Lung (tissue), 12 donors: Measurements from ENCODE around the gene NAV2. TPM values are rescaled to one million over a fixed set of nuclear protein-coding genes. Genes with fewer than 3 reads are reported as not detected.

Source experiments
- ATAC-seq: fragments of 200-7000 bp; cut with Tn5 transposase; one replicate; pipeline ENCODE4 v1.9.1; 2020; ENCODE audit warnings: moderate number of reproducible peaks; ENCODE audit not compliant: insufficient read depth, low FRiP score
- DNase-seq, 3 donors: peaks; one replicate each; pipeline ENCODE4 v3.0.0-alpha.2; 2013 to 2017
- H3K27ac ChIP-seq, 2 donors: one replicate each; pipeline ENCODE4 v1.5.1; 2013; ENCODE audit warnings: mild to moderate bottlenecking in 2 of 2, moderate library complexity in 2 of 2, control low read depth in 1 of 2, inconsistent platforms in 1 of 2, low read depth in 1 of 2, low read length in 1 of 2
- H3K27me3 ChIP-seq, 3 donors: one replicate each; pipeline ENCODE4 v1.5.1; 2013; ENCODE audit warnings: low read length in 2 of 3; ENCODE audit not compliant: control insufficient read depth in 3 of 3, insufficient read depth in 3 of 3
- H3K36me3 ChIP-seq, 4 donors: one replicate each; pipeline ENCODE4 v1.5.1; 2013; ENCODE audit warnings: low read length in 4 of 4, mild to moderate bottlenecking in 1 of 4, moderate library complexity in 1 of 4; ENCODE audit not compliant: control insufficient read depth in 4 of 4, insufficient read depth in 4 of 4
- H3K4me1 ChIP-seq, 5 donors: one replicate each; pipeline ENCODE4 v1.5.1; 2013; ENCODE audit warnings: low read length in 5 of 5, mild to moderate bottlenecking in 2 of 5, moderate library complexity in 1 of 5; ENCODE audit not compliant: control insufficient read depth in 5 of 5, insufficient read depth in 5 of 5
- H3K4me3 ChIP-seq: one replicate; pipeline ENCODE4 v1.5.1; 2013; ENCODE audit warnings: mild to moderate bottlenecking, control low read depth, moderate library complexity
- H3K9ac ChIP-seq, 2 donors: one replicate each; pipeline ENCODE4 v1.5.1; 2013; ENCODE audit warnings: low read length in 2 of 2, control low read depth in 1 of 2; ENCODE audit not compliant: insufficient read depth in 1 of 2
- H3K9me3 ChIP-seq, 4 donors: one replicate each; pipeline ENCODE4 v1.5.1; 2013; ENCODE audit warnings: low read length in 3 of 4, mild to moderate bottlenecking in 1 of 4, moderate library complexity in 1 of 4; ENCODE audit not compliant: control insufficient read depth in 4 of 4, insufficient read depth in 3 of 4
- WGBS, 2 donors: extraction: QIAGEN DNeasy Blood & Tissue Kit; methylation state at CpG; one replicate each; pipeline ENCODE4 v1.1.7; 2013; 5-methylcytosine and 5-hydroxymethylcytosine counted together
- polyA plus RNA-seq, 2 donors: library from polyadenylated mRNA; stranded (reverse); fragments of 200-250 nt; gene quantifications; one replicate each; pipeline ENCODE4 v1.2.1, GENCODE V29; 2013
- total RNA-seq, 2 donors: library from RNA; depleted of rRNA in 1 of 2; stranded (reverse); fragments of >200 nt in 1 of 2; gene quantifications; one replicate each; pipeline ENCODE4 v1.2.1, GENCODE V29; 2014 to 2021
- TF ChIP-seq, protein P1 (sequence below): IDR thresholded peaks from 2 replicates; pipeline ENCODE4 v1.5.1; 2012; ENCODE audit warnings: mild to moderate bottlenecking; ENCODE audit errors: control extremely low read depth, extremely low read depth
- donor health status: control.
- donor health status: control.
- donor health status: Bipolar disorder and iron deficiency.
- donor health status: healthy.
- donor health status: DM: yes; HTN: yes; CAD: no.

The NAV2 gene
- total and polyA plus RNA-seq, 4 donors = 6.8 to 47.9 (median 20.2) TPM

DNA sequence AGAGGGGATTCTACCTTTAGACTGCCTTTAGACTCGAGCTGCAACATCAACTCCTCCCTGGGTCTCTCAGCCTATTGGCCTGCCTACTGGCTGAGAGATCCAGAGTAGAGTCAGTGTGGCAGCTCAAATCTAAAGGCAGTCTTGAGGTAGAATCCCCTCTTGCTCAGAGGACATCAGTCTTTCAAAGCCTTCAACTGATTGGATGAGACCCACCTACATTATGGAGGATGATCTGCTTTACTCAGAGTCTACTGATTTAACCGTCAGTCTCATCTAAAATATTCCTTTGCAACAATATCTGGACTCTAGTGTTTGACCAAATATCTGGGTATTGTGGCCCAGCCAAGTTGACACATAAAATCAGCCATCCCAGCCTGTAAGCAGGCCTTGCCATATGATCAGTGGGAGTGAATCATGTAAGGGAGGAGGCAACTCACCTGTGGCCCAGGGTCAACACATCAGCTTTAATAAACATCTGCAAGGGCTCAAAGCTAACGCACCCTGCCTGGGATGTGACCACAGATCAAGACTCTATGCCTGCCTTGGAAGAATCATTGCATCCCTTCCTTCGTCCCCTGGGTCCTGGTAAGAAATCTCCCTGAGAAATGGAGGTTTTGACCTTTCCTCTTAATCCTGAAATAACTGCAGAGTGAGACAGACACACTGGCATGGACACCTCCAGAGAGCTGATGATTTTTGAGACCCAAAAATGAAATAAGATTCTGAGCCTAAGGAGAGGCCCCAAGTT lies 249.6 kb downstream of the NAV2 start:
- Histone ChIP-seq H3K27ac (no peak overlapping the region), H3K4me3 (no peak overlapping the region), H3K36me3 (peaks cover 0 to 4% (median under 1%) of the 10 kb centered on the region in 4 donors), H3K4me1 (peaks cover 0 to 8% (median 2%) of the 10 kb centered on the region in 5 donors), H3K9ac (no peak overlapping the region), H3K9me3 (peaks cover 0 to 1% (median 0%) of the 10 kb centered on the region in 4 donors), H3K27me3 (no peaks in the 10 kb centered on the region)
- TF ChIP-seq, protein P1, sequence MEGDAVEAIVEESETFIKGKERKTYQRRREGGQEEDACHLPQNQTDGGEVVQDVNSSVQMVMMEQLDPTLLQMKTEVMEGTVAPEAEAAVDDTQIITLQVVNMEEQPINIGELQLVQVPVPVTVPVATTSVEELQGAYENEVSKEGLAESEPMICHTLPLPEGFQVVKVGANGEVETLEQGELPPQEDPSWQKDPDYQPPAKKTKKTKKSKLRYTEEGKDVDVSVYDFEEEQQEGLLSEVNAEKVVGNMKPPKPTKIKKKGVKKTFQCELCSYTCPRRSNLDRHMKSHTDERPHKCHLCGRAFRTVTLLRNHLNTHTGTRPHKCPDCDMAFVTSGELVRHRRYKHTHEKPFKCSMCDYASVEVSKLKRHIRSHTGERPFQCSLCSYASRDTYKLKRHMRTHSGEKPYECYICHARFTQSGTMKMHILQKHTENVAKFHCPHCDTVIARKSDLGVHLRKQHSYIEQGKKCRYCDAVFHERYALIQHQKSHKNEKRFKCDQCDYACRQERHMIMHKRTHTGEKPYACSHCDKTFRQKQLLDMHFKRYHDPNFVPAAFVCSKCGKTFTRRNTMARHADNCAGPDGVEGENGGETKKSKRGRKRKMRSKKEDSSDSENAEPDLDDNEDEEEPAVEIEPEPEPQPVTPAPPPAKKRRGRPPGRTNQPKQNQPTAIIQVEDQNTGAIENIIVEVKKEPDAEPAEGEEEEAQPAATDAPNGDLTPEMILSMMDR = no peak
- DNase-seq (no peak), ATAC-seq (no peak)
- 90 to 91% methylated on average over 4 of the region's 4 CpGs for WGBS, 2 donors

DNA sequence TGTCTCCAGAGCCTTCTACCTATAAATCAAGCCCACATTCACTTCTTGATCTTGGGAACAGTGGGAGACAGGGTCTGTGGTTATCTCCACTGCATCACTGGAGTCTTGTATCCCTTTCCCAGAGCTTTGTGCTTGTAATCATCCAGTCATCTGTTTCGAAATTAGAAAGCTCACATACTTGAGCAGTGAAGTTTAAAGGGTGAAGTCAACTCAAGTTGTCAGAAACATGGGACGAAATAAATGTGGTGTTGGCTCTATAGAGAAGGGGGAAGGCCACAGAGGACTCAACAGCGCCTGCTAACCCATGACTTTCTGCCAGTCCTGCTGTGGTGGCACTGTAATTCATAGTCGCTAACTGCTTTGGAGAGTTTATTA lies 250.2 kb downstream of the NAV2 start:
- no peaks in the 10 kb centered on the region for H3K27me3 ChIP-seq
- no peak overlapping the region for H3K4me3 ChIP-seq
- H3K9ac ChIP-seq = no peak overlapping the region
- H3K4me1 ChIP-seq = peaks cover 0 to 8% (median 1%) of the 10 kb centered on the region in 5 donors
- H3K9me3 ChIP-seq = peaks cover 0 to 1% (median 0%) of the 10 kb centered on the region in 4 donors
- TF ChIP-seq, protein P1 = no peak
- DNase-seq = peak in 2 of 3 donors; percentile 34 to 61
- no peak for ATAC-seq
- H3K36me3 ChIP-seq = peaks cover 0 to 4% (median under 1%) of the 10 kb centered on the region in 4 donors
- WGBS, 2 donors = 78 to 88% methylated on average over 4 of the region's 4 CpGs
- no peak overlapping the region for H3K27ac ChIP-seq

DNA sequence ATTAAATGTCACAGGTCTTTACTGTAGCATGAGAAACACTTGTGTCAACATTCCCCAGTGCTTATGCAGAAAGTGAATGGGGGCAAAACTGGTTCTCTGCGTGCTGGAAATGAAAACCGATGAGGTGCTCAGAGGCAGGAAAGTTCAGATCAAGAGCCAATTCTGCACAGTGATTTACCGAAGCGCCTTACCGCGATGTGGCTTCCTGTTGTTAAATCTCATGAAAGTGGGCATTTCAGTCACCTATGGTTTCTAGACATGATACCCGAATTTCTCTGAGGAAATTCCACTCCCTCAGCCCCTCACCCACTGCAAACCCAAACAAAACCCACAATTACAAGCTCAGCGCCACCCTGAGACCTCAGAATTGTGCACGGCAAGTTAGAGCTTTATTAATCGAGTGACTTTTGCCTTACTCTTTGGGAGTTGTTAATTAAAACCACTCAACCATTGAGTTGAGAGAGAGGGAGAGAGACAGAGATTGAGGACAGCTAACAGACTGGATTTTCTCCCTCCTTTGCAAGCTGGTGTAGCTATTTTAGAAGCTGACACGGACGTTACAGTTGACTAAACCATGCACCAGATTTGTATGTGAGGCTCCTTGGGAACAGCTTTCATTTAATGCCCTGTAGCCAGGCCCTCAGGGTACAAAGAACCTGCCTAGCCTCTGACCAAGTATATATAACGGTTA lies 251.2 kb downstream of the NAV2 start:
- DNase-seq = peak in 1 of 3 donors; percentile 52
- Histone ChIP-seq H3K4me1 (peaks cover 0 to 8% (median 0%) of the 10 kb centered on the region in 5 donors), H3K9ac (no peak overlapping the region), H3K27ac (no peak overlapping the region), H3K4me3 (no peak overlapping the region), H3K36me3 (peaks cover 0 to 4% (median 3%) of the 10 kb centered on the region in 4 donors), H3K27me3 (no peaks in the 10 kb centered on the region), H3K9me3 (no peaks in the 10 kb centered on the region)
- WGBS, 2 donors = 76 to 81% methylated on average over 13 of the region's 13 CpGs
- ATAC-seq = no peak
- TF ChIP-seq, protein P1 = no peak
